ENCODE data around the gene COL20A1. TPM values are rescaled to one million over a fixed set of nuclear protein-coding genes. Genes with fewer than 3 reads are reported as not detected.

Gene COL20A1
- total and polyA plus RNA-seq, 5 experiments from 2014 or later = 0.25 TPM; not detected in 4

GRCh38 chr20:63360850-63361518, 68.0 kb downstream of the COL20A1 start, which contains the start of gene CHRNA4:
Gene CHRNA4, minus strand, starts transcription at chr20:63361349. Its CDS starts 184 bp downstream, at chr20:63361165.
- ATAC-seq (peak in 1 of 2 donors; percentile 14), DNase-seq (peak in 1 of 10 donors; percentile 9)
- peak within 1 kb of the TSS in 1 of 10 donors; percentile 30 for H3K4me3 Mint-ChIP-seq
- H3K27ac Mint-ChIP-seq = no peak within 1 kb of the TSS
- peaks cover 0 to 5% (median 0%) of the 10 kb centered on the region in 9 donors for H3K9me3 Mint-ChIP-seq
- H3K27me3 Mint-ChIP-seq = peaks cover 8 to 56% (median 12%) of the 10 kb centered on the region in 5 donors
- H3K36me3 Mint-ChIP-seq = no peaks in the 10 kb centered on the region
- peaks cover 0 to 10% (median 4%) of the 10 kb centered on the region in 4 donors for H3K4me1 Mint-ChIP-seq
- POLR2A ChIA-PET = no interaction called here

- peak in 1 of 10 donors; percentile 15 for DNase-seq
- peaks cover 8 to 60% (median 16%) of the 10 kb centered on the region in 5 donors for H3K27me3 Mint-ChIP-seq
Observed at GRCh38 chr20:63361519-63362435, 68.8 kb downstream of the COL20A1 start.

GRCh38 chr20:63362436-63363009, 69.5 kb downstream of the COL20A1 start:
- Mint-ChIP-seq H3K4me1 (peaks cover 0 to 10% (median 4%) of the 10 kb centered on the region in 4 donors), H3K27me3 (peaks cover 8 to 60% (median 16%) of the 10 kb centered on the region in 5 donors), H3K27ac (peak overlapping the region in 1 of 10 donors; percentile 49), H3K4me3 (peak overlapping the region in 3 of 10 donors; percentile 11 to 65 (median 53)), H3K9me3 (peaks cover 0 to 5% (median 0%) of the 10 kb centered on the region in 9 donors), H3K36me3 (no peaks in the 10 kb centered on the region)
- DNase-seq = no peak
- no peak for ATAC-seq
- POLR2A ChIA-PET = no interaction called here

More at GRCh38 chr20:63361519-63362435, 68.8 kb downstream of the COL20A1 start:
- H3K4me3 Mint-ChIP-seq = peak overlapping the region in 1 of 10 donors; percentile 53
- ATAC-seq = peak in 1 of 2 donors; percentile 48
- peaks cover 0 to 10% (median 4%) of the 10 kb centered on the region in 4 donors for H3K4me1 Mint-ChIP-seq
- H3K9me3 Mint-ChIP-seq = peaks cover 0 to 5% (median 0%) of the 10 kb centered on the region in 9 donors
- POLR2A ChIA-PET = no interaction called here
- H3K36me3 Mint-ChIP-seq = no peaks in the 10 kb centered on the region
- H3K27ac Mint-ChIP-seq = peak overlapping the region in 1 of 10 donors; percentile 49

GRCh38 chr20:63363013-63363957, 70.3 kb downstream of the COL20A1 start:
- peaks cover 8 to 60% (median 16%) of the 10 kb centered on the region in 5 donors for H3K27me3 Mint-ChIP-seq
- POLR2A ChIA-PET = no interaction called here
- no peaks in the 10 kb centered on the region for H3K36me3 Mint-ChIP-seq
- DNase-seq = no peak
- H3K27ac Mint-ChIP-seq = no peak overlapping the region
- no peak for ATAC-seq
- H3K4me3 Mint-ChIP-seq = peak overlapping the region in 1 of 10 donors; percentile 53
- H3K9me3 Mint-ChIP-seq = peaks cover 0 to 5% (median 0%) of the 10 kb centered on the region in 9 donors
- H3K4me1 Mint-ChIP-seq = peaks cover 0 to 10% (median 4%) of the 10 kb centered on the region in 4 donors

GRCh38 chr20:63363981-63364561, 71.1 kb downstream of the COL20A1 start:
- Mint-ChIP-seq H3K9me3 (peaks cover 0 to 5% (median 0%) of the 10 kb centered on the region in 9 donors), H3K27me3 (peaks cover 8 to 55% (median 16%) of the 10 kb centered on the region in 5 donors), H3K4me3 (no peak overlapping the region), H3K27ac (no peak overlapping the region), H3K4me1 (peaks cover 0 to 10% (median 4%) of the 10 kb centered on the region in 4 donors), H3K36me3 (no peaks in the 10 kb centered on the region)
- POLR2A ChIA-PET = no interaction called here
- DNase-seq = no peak
- ATAC-seq = no peak

GRCh38 chr20:63364801-63365585, 72.0 kb downstream of the COL20A1 start:
- no peak overlapping the region for H3K4me3 Mint-ChIP-seq
- POLR2A ChIA-PET = no interaction called here
- DNase-seq (no peak), ATAC-seq (no peak)
- H3K27ac Mint-ChIP-seq = no peak overlapping the region
- H3K9me3 Mint-ChIP-seq = peaks cover 0 to 5% (median 0%) of the 10 kb centered on the region in 9 donors
- H3K36me3 Mint-ChIP-seq = no peaks in the 10 kb centered on the region
- peaks cover 0 to 10% (median 5%) of the 10 kb centered on the region in 4 donors for H3K4me1 Mint-ChIP-seq
- peaks cover 8 to 50% (median 16%) of the 10 kb centered on the region in 5 donors for H3K27me3 Mint-ChIP-seq

GRCh38 chr20:63365601-63366389, 72.8 kb downstream of the COL20A1 start:
- H3K27me3 Mint-ChIP-seq = peaks cover 8 to 47% (median 16%) of the 10 kb centered on the region in 5 donors
- H3K4me1 Mint-ChIP-seq = peaks cover 0 to 10% (median 5%) of the 10 kb centered on the region in 4 donors
- ATAC-seq (no peak), DNase-seq (no peak)
- POLR2A ChIA-PET = no interaction called here
- no peaks in the 10 kb centered on the region for H3K36me3 Mint-ChIP-seq
- peaks cover 0 to 5% (median 0%) of the 10 kb centered on the region in 9 donors for H3K9me3 Mint-ChIP-seq
- H3K27ac Mint-ChIP-seq = no peak overlapping the region
- no peak overlapping the region for H3K4me3 Mint-ChIP-seq

GRCh38 chr20:63366390-63367365, 73.7 kb downstream of the COL20A1 start:
- Mint-ChIP-seq H3K27me3 (peaks cover 8 to 50% (median 18%) of the 10 kb centered on the region in 5 donors), H3K27ac (no peak overlapping the region)

GRCh38 chr20:63367446-63368055, 74.6 kb downstream of the COL20A1 start:
- Mint-ChIP-seq H3K4me1 (peaks cover 0 to 4% (median 2%) of the 10 kb centered on the region in 4 donors), H3K27ac (no peak overlapping the region), H3K9me3 (peaks cover 0 to 3% (median 0%) of the 10 kb centered on the region in 9 donors), H3K27me3 (peaks cover 4 to 44% (median 16%) of the 10 kb centered on the region in 5 donors), H3K4me3 (no peak overlapping the region), H3K36me3 (no peaks in the 10 kb centered on the region)
- DNase-seq (no peak), ATAC-seq (no peak)
- POLR2A ChIA-PET = no interaction called here

More at GRCh38 chr20:63366390-63367365, 73.7 kb downstream of the COL20A1 start:
- no peak for ATAC-seq
- POLR2A ChIA-PET = no interaction called here
- H3K36me3 Mint-ChIP-seq = no peaks in the 10 kb centered on the region
- no peak for DNase-seq
- peaks cover 0 to 5% (median 0%) of the 10 kb centered on the region in 9 donors for H3K9me3 Mint-ChIP-seq
- no peak overlapping the region for H3K4me3 Mint-ChIP-seq
- peaks cover 0 to 10% (median 5%) of the 10 kb centered on the region in 4 donors for H3K4me1 Mint-ChIP-seq
